ENCODE results near the gene SLC49A4.

DNA sequence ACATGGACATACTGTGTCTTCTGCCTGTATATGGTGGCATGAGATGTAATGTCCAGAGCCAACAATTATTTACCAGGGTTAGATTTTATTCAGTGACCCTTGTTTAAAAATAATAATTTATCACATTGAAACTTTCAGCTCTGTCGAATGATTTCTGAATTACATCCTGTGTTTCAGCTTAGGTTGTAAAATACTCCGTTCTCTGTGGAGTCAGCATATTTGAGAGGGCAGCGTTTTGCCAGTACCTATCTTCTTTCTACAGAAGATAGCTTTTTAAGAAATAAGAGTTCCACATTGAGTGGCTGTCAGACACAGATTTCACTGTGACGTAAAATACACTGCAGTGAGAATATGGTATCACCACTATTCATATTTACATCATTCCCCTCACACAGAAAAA, 85.3 kb downstream of the SLC49A4 start:
- TF ChIP-seq, protein P1, sequence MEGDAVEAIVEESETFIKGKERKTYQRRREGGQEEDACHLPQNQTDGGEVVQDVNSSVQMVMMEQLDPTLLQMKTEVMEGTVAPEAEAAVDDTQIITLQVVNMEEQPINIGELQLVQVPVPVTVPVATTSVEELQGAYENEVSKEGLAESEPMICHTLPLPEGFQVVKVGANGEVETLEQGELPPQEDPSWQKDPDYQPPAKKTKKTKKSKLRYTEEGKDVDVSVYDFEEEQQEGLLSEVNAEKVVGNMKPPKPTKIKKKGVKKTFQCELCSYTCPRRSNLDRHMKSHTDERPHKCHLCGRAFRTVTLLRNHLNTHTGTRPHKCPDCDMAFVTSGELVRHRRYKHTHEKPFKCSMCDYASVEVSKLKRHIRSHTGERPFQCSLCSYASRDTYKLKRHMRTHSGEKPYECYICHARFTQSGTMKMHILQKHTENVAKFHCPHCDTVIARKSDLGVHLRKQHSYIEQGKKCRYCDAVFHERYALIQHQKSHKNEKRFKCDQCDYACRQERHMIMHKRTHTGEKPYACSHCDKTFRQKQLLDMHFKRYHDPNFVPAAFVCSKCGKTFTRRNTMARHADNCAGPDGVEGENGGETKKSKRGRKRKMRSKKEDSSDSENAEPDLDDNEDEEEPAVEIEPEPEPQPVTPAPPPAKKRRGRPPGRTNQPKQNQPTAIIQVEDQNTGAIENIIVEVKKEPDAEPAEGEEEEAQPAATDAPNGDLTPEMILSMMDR (IDR thresholded peaks at IDR 0.05), result no peak
- no peak for TF ChIP-seq POLR2A (IDR thresholded peaks at IDR 0.05)
